ENCODE results near the gene CAPN7. TPM values are rescaled to one million over a fixed set of nuclear protein-coding genes. Genes with fewer than 3 reads are reported as not detected.
A peak's percentile ranks its signal among the peaks of the same experiment; 100 is the strongest.

CAPN7 gene
- total RNA-seq, 1 experiment from 2014 or later, result 25.2 TPM

DNA sequence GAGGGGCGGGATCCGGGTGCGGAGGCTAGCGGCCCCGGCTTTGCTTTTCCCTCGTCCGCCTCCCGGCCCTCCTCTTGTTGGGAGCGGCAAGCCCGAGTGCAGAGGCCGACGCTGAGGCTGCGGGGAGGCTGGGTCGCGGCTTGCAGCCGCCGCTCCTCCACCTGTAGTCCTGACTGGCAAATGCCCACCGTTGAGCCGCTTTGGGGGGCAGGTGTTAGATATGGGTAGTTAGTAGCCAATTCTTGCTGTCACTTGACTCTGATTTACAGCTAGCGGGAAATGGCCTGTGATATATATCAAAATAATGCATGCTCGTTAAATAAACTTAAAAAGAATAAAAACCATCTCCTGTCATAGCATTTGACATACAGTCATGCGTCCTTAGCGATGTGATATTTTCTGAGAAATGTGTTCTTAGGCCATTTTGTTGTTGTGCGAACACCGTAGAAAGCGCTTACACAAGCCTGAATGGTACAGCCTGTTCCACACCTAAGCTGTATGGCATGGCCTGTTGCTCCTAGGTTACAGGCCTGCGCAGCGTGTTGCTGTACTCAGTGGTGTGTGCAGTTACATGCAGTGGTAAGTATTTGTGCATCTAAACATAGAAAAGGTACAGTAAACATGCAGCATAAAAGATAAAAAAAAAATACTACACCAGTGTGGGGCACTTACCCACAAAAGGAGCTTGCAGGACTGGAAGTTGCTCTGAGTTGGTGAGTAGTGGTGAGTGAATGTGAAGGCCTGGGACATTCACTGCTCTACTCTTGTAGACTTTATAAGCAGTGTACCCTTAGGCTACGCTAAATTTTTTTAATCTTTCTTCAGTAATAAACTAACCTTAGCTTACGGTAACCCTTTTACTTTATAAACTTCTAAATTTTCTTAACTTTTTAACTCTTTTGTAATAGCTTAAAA is 873 bp downstream of the CAPN7 start:
- H3K36me3 Mint-ChIP-seq (ENCODE audit: insufficient read depth in 1 of 3, low read depth in 3 of 3), result peaks cover 0 to 8% (median 5%) of the 10 kb centered on the region in 3 experiments; a peak in 3 of 7 replicates
- peaks cover 13 to 17% of the 10 kb centered on the region in 2 experiments for H3K4me1 Mint-ChIP-seq
- H2AK5ac ChIP-seq (ENCODE audit: insufficient read length, low read length), result no peak overlapping the region
- TF ChIP-seq CTCF (conservative IDR thresholded peaks at IDR 0.05), result no peak
- H3K79me1 ChIP-seq (ENCODE audit: insufficient read depth, low read depth, low read length, poor library complexity, severe bottlenecking), result no peaks in the 10 kb centered on the region
- peak overlapping the region; percentile 34 for H3K9ac ChIP-seq (ENCODE audit: extremely low read depth, insufficient read length, low read length)
- H3K23ac ChIP-seq (ENCODE audit: insufficient read length, low read depth, low read length), result no peak overlapping the region
- no peaks in the 10 kb centered on the region for H3K9me3 ChIP-seq (ENCODE audit: control insufficient read depth, low read depth, low read length)
- H3K56ac ChIP-seq (ENCODE audit: insufficient read length, low read depth, low read length), result no peak overlapping the region
- H3K14ac ChIP-seq (ENCODE audit: insufficient read depth, low read length), result peak overlapping the region; percentile 18; the same call in 1 of the 2 replicates
- H3K4me3 Mint-ChIP-seq, result peak overlapping the region; percentile 84 to 88
- H3K18ac ChIP-seq (ENCODE audit: insufficient read length, low read depth, low read length), result no peak overlapping the region
- no peaks in the 10 kb centered on the region for H3K4me1 ChIP-seq (ENCODE audit: insufficient read depth, low read length)
- H3K27me3 Mint-ChIP-seq (ENCODE audit: low read depth), result no peaks in the 10 kb centered on the region
- H4K20me1 ChIP-seq (ENCODE audit: control insufficient read depth, insufficient read depth, insufficient read length), result no peaks in the 10 kb centered on the region
- H2BK12ac ChIP-seq (ENCODE audit: insufficient read length, low read depth, low read length), result no peak overlapping the region
- no peak overlapping the region for H4K8ac ChIP-seq (replicated peaks; ENCODE audit: insufficient read length, low read depth, low read length)
- no peak overlapping the region for H2BK5ac ChIP-seq (ENCODE audit: insufficient read length, low read length)
- H3K79me2 ChIP-seq (ENCODE audit: insufficient read depth, low read length), result no peaks in the 10 kb centered on the region
- H3K23me2 ChIP-seq (ENCODE audit: insufficient read length, low read depth, low read length, poor library complexity, severe bottlenecking), result peaks cover 8% of the 10 kb centered on the region
- H3K9me3 Mint-ChIP-seq, result no peaks in the 10 kb centered on the region
- no peak overlapping the region for H3K27ac ChIP-seq (ENCODE audit: insufficient read length, low read depth, low read length)
- no peak overlapping the region for H2BK120ac ChIP-seq (ENCODE audit: low read depth, low read length, poor library complexity, severe bottlenecking)
- peak overlapping the region in 1 of 3 experiments; percentile 31; a peak in 1 of 7 replicates for H3K27ac Mint-ChIP-seq
- no peak overlapping the region for H4K91ac ChIP-seq (ENCODE audit: insufficient read length, low read depth, low read length)
- peak; percentile 68 for DNase-seq
- H3T11ph ChIP-seq (ENCODE audit: low read length), result no peak overlapping the region
- H3K4me2 ChIP-seq (ENCODE audit: insufficient read depth, insufficient read length, low read length), result peak overlapping the region; percentile 88
- no peak overlapping the region for H2BK20ac ChIP-seq (ENCODE audit: low read depth, low read length, poor library complexity, severe bottlenecking)
- H2AFZ ChIP-seq (ENCODE audit: low read length), result no peak overlapping the region
- no peak overlapping the region for H3K4ac ChIP-seq (ENCODE audit: low read depth, low read length)
- WGBS (ENCODE audit: extremely low coverage, insufficient read length, low lambda C conversion rate), result no CpG with 5 or more reads among the region's 30 CpGs
- no peak overlapping the region for H2BK15ac ChIP-seq (ENCODE audit: low read depth, low read length)
- no peaks in the 10 kb centered on the region for H3K27me3 ChIP-seq (ENCODE audit: insufficient read depth, low read length)
- no peak overlapping the region for H4K5ac ChIP-seq (ENCODE audit: insufficient read length, low read depth, low read length)
